GM12875 (cell line): ENCODE data around the gene HDAC4.

ENCODE experiments used
- H3K4me3 ChIP-seq: one replicate; pipeline ENCODE4 v1.5.1; 2011; ENCODE audit warnings: low read depth, low read length, control low read depth
- TF ChIP-seq, protein P1 (sequence below): IDR thresholded peaks from 2 replicates; pipeline ENCODE4 v1.5.1; 2011; ENCODE audit warnings: low read depth, mild to moderate bottlenecking, control low read depth, inconsistent platforms, low read length, moderate library complexity, borderline replicate concordance; ENCODE audit not compliant: insufficient read depth

Gene HDAC4

DNA sequence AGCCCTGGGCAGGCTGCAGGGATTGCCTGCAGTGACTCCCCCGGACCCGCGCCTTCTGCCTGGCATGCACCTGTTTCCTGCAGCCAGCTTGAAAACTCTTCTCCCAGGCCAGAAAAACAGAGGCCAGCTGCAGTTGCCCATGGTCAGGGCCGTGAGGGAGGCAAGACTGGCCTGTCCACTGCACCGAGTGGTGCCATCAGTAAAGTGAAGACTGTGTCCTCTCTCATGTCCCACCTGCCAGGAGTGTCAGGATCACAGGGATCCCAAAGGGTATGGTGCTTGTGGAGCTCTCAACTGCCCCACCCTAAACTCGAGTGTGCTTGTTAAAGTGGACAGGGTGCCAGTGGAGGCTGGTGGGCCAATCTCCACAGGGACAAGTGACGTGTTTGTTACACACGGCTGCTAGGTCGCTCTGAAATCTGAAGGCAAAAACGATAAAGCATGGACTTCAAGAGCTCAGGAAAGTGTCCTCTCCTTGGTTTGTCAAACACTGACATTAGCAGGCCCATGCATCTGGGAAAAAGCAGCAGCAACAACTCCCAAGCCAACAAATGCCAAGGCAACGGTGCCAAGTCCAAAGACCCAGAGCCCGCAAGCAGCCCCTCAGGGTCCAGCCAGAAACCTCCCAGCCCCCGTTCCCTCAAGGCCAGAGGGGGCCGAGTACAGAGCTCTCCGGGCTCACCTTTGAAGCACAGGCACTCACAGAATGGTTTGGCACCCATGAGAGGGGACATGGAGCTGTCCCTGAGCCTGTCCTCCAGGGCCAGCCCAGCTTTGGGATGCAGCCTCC, 213.2 kb downstream of the HDAC4 start:
- H3K4me3 ChIP-seq: no peak overlapping the region
- TF ChIP-seq, protein P1, sequence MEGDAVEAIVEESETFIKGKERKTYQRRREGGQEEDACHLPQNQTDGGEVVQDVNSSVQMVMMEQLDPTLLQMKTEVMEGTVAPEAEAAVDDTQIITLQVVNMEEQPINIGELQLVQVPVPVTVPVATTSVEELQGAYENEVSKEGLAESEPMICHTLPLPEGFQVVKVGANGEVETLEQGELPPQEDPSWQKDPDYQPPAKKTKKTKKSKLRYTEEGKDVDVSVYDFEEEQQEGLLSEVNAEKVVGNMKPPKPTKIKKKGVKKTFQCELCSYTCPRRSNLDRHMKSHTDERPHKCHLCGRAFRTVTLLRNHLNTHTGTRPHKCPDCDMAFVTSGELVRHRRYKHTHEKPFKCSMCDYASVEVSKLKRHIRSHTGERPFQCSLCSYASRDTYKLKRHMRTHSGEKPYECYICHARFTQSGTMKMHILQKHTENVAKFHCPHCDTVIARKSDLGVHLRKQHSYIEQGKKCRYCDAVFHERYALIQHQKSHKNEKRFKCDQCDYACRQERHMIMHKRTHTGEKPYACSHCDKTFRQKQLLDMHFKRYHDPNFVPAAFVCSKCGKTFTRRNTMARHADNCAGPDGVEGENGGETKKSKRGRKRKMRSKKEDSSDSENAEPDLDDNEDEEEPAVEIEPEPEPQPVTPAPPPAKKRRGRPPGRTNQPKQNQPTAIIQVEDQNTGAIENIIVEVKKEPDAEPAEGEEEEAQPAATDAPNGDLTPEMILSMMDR: no peak

DNA sequence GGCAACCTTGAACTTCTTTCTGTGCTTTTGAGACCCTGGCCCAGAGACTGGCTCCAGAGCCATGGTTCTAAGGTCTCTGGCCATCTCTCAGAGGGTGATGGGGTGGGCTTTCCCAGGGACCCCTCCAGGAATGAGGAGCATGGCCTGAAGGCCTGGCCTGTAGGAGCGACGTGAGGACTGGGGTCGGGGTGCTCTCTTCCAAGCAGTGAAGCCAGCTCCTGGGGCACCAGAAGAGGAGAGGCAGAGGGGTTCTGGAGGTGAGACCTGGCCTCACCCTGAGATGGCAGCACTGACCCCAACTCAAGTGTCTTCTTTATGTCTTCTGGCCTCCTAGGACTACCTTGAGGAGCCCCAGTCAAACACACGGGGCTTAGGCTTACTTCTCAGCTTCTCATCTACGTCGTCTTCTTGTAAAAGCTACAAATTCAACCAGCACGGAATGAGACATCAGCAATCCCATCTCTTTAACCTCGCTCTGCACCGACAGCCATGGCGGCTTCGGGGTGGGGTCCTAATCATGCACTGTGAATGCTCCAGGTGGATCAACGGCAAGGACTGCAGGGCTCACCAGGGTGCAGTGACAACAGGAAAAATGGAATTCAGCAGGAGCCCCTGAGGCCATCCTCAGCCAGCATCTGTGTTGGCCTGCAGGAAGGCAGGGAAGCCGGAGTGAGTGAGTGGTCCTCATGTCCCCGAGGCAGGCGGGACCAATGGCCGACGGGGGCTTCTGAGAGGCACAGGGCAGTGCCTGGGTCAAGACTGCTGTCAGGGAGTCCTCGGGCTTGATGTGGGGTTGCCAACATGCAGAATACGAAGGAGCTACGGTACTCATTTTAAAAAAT, 214.1 kb downstream of the HDAC4 start:
- TF ChIP-seq, protein P1: no peak
- no peak overlapping the region for H3K4me3 ChIP-seq

DNA sequence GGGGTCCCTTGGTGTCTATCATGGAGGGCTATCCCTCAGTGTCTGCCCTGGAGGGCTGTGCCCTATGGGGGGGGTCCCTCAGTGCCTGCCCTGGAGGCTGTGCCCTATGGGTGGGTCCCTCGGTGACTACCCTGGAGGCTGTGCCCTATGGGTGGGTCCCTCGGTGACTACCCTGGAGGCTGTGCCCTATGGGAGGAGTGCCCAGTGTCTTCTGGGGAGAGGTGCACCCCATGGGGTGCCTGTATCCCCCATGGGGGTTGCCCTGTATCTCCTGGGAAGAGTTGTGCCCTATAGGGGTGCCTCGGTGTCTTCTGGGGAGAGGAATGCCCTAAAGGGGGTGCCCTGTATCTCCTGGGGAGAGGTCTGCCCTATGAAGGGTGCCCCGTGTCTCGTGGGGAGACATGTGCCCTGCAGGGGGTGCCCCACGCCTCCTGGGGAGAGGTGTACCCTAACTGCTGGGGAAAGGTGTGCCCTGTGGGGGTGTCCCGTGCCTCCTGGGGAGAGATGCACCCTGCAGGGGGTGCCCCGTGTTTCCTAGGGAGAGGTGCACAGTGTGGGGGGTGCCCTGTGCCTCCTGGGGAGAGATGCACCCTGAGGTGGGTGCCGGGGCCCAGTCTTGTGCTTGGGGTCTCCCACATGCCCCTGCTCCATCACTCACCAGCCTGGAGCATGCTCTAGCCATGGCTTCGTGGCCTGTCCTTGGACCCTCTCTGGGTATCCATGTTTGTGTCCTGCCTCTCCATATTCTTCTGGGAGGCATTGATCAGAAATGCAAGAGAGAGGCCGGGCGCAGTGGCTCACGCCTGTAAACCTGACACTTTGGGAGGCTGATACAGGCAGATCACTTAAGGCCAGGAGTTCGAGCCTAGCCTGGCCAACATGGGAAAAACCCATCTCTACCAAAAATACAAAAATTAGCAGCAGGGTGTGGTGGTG, 215.6 kb downstream of the HDAC4 start:
- TF ChIP-seq, protein P1: no peak
- H3K4me3 ChIP-seq: no peak overlapping the region

DNA sequence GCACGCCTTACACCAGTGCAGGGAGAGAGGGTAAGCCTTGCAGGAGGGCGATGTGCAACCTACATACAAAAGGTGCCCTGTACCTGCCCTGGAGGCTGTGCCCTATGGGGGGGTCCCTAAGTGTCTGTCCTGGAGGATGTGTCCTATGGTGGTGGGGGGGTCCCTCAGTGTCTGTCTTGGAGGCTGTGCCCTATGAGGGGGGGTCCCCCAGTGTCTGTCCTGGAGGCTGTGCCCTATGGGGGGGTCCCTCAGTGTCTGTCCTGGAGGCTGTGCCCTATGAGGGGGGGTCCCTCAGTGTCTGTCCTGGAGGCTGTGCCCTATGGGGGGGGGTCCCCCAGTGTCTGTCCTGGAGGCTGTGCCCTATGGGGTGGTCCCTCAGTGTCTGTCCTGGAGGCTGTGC, 216.6 kb downstream of the HDAC4 start:
- TF ChIP-seq, protein P1: no peak
- no peak overlapping the region for H3K4me3 ChIP-seq

DNA sequence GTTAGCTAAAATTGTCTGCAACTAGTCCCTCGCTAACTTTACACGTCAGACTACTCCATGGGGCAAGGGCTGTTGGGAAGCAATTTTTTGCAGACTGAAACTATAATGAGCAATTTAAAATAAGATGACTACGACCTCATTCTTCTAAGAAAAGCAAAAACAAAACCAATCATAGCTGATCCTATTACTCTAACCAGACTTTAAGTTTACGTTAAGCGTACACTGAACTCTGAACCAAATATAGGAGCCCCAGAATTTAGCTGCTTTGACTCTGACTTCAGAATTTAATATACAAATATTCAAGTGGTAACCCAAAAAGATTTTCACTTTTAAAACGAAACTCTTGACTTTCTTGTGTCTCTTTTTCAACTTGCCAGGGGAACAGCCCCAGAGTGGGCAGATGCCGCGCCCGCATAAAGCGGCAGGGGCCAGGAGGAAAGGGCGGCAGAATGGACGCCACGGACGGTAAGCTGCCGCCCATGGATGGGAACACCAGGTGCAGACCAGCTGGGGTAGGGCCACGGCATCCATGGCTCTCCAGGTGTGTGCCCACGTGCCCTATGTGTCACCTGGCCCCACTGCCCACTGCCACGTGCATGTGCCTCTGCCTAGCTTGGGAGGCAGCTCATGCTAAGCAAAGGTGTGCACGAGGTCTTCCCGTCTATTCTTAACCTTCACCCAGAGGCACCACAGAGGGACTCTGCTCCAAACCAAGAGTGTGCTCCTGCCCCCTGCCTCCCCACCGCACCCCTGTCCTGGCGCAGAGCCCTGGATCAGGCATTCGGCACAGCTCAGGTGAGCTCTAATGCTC, 217.6 kb downstream of the HDAC4 start:
- no peak overlapping the region for H3K4me3 ChIP-seq
- TF ChIP-seq, protein P1: no peak
